IMR-90 (cell line): ENCODE results near the gene CNOT6. TPM values are rescaled to one million over a fixed set of nuclear protein-coding genes. Genes with fewer than 3 reads are reported as not detected.

Source experiments
- ATAC-seq: fragments of 200-7000 bp; cut with Tn5 transposase; 2 replicates; pipeline ENCODE4 v1.9.1; 2020; ENCODE audit warnings: low read depth, mild to moderate bottlenecking, moderate library complexity
- BruUV-seq: library from RNA; stranded (reverse); fragments of 400-500 nt; replicated peaks from 2 replicates; lab custom pipeline; 2021; lab: Mats Ljungman, UMichigan
- CTCF ChIA-PET: fragments of 300-600 bp; formaldehyde crosslinking; extraction: SDS; loops from one replicate; lab custom pipeline; 2021; ENCODE audit warnings: antibody characterized with exemption; lab: Yijun Ruan, JAX
- POLR2A ChIA-PET: fragments of 300-600 bp; sonication (Branson Sonifier 250); formaldehyde crosslinking; loops from one replicate; lab custom pipeline; 2022; ENCODE audit warnings: antibody characterized with exemption; ENCODE audit not compliant: unreplicated experiment; lab: Charles Lee
- DNase-seq: peaks from one replicate; pipeline ENCODE4 v3.0.0; 2013
- H2AFZ ChIP-seq: replicated peaks from 2 replicates; pipeline ENCODE3; 2013; ENCODE audit warnings: low read length, mild to moderate bottlenecking; ENCODE audit not compliant: poor library complexity
- H2AK5ac ChIP-seq: 2 replicates; pipeline ENCODE4 v1.6.1; 2013; ENCODE audit warnings: low read depth, low read length, inconsistent platforms
- H2AK9ac ChIP-seq: replicated peaks from 2 replicates; pipeline ENCODE3; 2013; ENCODE audit warnings: mild to moderate bottlenecking, low read depth, low read length, moderate library complexity; ENCODE audit not compliant: poor library complexity
- H2BK120ac ChIP-seq: 2 replicates; pipeline ENCODE4 v1.6.1; 2013; ENCODE audit warnings: low read depth, low read length, inconsistent platforms
- H2BK15ac ChIP-seq: 3 replicates; pipeline ENCODE4 v1.6.1; 2013; ENCODE audit warnings: low read depth, low read length, inconsistent platforms
- H2BK20ac ChIP-seq: 2 replicates; pipeline ENCODE4 v1.6.1; 2013; ENCODE audit warnings: low read depth, mild to moderate bottlenecking, inconsistent platforms, low read length, moderate library complexity
- H2BK5ac ChIP-seq: 2 replicates; pipeline ENCODE4 v1.6.1; 2013; ENCODE audit warnings: mild to moderate bottlenecking, low read depth, low read length, inconsistent platforms; ENCODE audit not compliant: poor library complexity, severe bottlenecking
- H3K14ac ChIP-seq: replicated peaks from 2 replicates; pipeline ENCODE4 v1.6.1; 2013; ENCODE audit warnings: low read depth, low read length, inconsistent platforms
- H3K18ac ChIP-seq: 2 replicates; pipeline ENCODE4 v1.6.1; 2013; ENCODE audit warnings: low read depth, low read length, control low read depth
- H3K23ac ChIP-seq: 2 replicates; pipeline ENCODE4 v1.6.1; 2013; ENCODE audit warnings: low read depth, low read length, inconsistent platforms
- H3K27ac ChIP-seq: 2 replicates; pipeline ENCODE4 v1.5.1; 2013; ENCODE audit warnings: mild to moderate bottlenecking, control low read depth, low read length; ENCODE audit not compliant: insufficient read depth
- H3K27me3 ChIP-seq: 2 replicates; pipeline ENCODE4 v1.6.1; 2013; ENCODE audit warnings: low read length; ENCODE audit not compliant: control insufficient read depth, insufficient read depth
- H3K36me3 ChIP-seq: 2 replicates; pipeline ENCODE4 v1.6.1; 2013; ENCODE audit warnings: low read length, mixed read lengths; ENCODE audit not compliant: control insufficient read depth, insufficient read depth
- H3K4ac ChIP-seq: 2 replicates; pipeline ENCODE4 v1.6.1; 2013; ENCODE audit warnings: low read depth, low read length, inconsistent platforms
- H3K4me1 ChIP-seq: 2 replicates; pipeline ENCODE4 v1.6.1; 2013; ENCODE audit warnings: low read length, mixed read lengths; ENCODE audit not compliant: control insufficient read depth, insufficient read depth
- H3K4me2 ChIP-seq: 2 replicates; pipeline ENCODE4 v1.6.1; 2013; ENCODE audit warnings: low read depth, mild to moderate bottlenecking, control low read depth, low read length, moderate library complexity
- H3K4me3 ChIP-seq: 2 replicates; pipeline ENCODE4 v1.5.1; 2013; ENCODE audit warnings: low read depth, mild to moderate bottlenecking, control low read depth, low read length, moderate library complexity; ENCODE audit not compliant: insufficient read depth
- H3K56ac ChIP-seq: 2 replicates; pipeline ENCODE4 v1.6.1; 2013; ENCODE audit warnings: low read length, inconsistent platforms; ENCODE audit not compliant: insufficient read depth; ENCODE audit errors: extremely low read depth
- H3K79me1 ChIP-seq, 2 experiments: 2 replicates each; pipeline ENCODE4 v1.6.1; 2013; ENCODE audit warnings: low read length in 2 of 2, inconsistent platforms in 1 of 2, low read depth in 1 of 2
- H3K9ac ChIP-seq: 2 replicates; pipeline ENCODE4 v1.6.1; 2013; ENCODE audit warnings: low read depth, low read length, control low read depth
- H3K9me1 ChIP-seq: 2 replicates; pipeline ENCODE4 v1.6.1; 2013; ENCODE audit warnings: low read length, inconsistent platforms; ENCODE audit not compliant: insufficient read depth
- H3K9me3 ChIP-seq: 2 replicates; pipeline ENCODE4 v1.6.1; 2013; ENCODE audit warnings: low read length; ENCODE audit not compliant: control insufficient read depth, insufficient read depth
- H4K20me1 ChIP-seq: 2 replicates; pipeline ENCODE4 v1.6.1; 2013; ENCODE audit warnings: low read length, inconsistent platforms; ENCODE audit not compliant: insufficient read depth
- H4K5ac ChIP-seq: 2 replicates; pipeline ENCODE4 v1.6.1; 2013; ENCODE audit warnings: mild to moderate bottlenecking, low read depth, low read length, control low read depth
- H4K8ac ChIP-seq, 2 experiments: 2 replicates each; pipeline ENCODE4 v1.6.1; 2013; ENCODE audit warnings: low read depth in 2 of 2, low read length in 2 of 2, control low read depth in 1 of 2, inconsistent platforms in 1 of 2
- H4K91ac ChIP-seq: 2 replicates; pipeline ENCODE4 v1.6.1; 2013; ENCODE audit warnings: low read depth, low read length, inconsistent platforms; ENCODE audit not compliant: insufficient read depth
- BHLHE40 ChIP-seq: fragments of 150-350 bp; IDR thresholded peaks from 2 replicates; pipeline ENCODE4 v1.6.1; 2016; ENCODE audit warnings: mild to moderate bottlenecking, low read depth, low read length
- CEBPB ChIP-seq: IDR thresholded peaks from 2 replicates; pipeline ENCODE4 v1.6.1; 2012; ENCODE audit warnings: low read depth, low read length, improper control_type of control experiment
- CHD1 ChIP-seq: IDR thresholded peaks from 2 replicates; pipeline ENCODE4 v1.6.1; 2012; ENCODE audit warnings: low read depth, low read length, improper control_type of control experiment
- FOS ChIP-seq: fragments of 150-350 bp; IDR thresholded peaks from 2 replicates; pipeline ENCODE4 v1.6.1; 2016; ENCODE audit warnings: low read depth, low read length
- MAFK ChIP-seq: IDR thresholded peaks from 2 replicates; pipeline ENCODE4 v1.6.1; 2012; ENCODE audit warnings: low read depth, low read length, improper control_type of control experiment
- MAZ ChIP-seq: IDR thresholded peaks from 2 replicates; pipeline ENCODE4 v1.6.1; 2012; ENCODE audit warnings: low read depth, mild to moderate bottlenecking, low read length, improper control_type of control experiment, moderate library complexity, borderline replicate concordance
- MXI1 ChIP-seq: IDR thresholded peaks from 2 replicates; pipeline ENCODE4 v1.6.1; 2012; ENCODE audit warnings: low read depth, mild to moderate bottlenecking, low read length, moderate library complexity, borderline replicate concordance
- NFE2L2 ChIP-seq: fragments of 150-350 bp; IDR thresholded peaks from 2 replicates; pipeline ENCODE4 v1.6.1; 2016; ENCODE audit warnings: low read depth, mild to moderate bottlenecking, low read length
- POLR2A ChIP-seq: IDR thresholded peaks from 2 replicates; pipeline ENCODE4 v1.6.1; 2012; ENCODE audit warnings: mild to moderate bottlenecking, low read depth, low read length
- RAD21 ChIP-seq: IDR thresholded peaks from 2 replicates; pipeline ENCODE4 v1.6.1; 2012; ENCODE audit warnings: low read length, improper control_type of control experiment
- RCOR1 ChIP-seq: IDR thresholded peaks from 2 replicates; pipeline ENCODE4 v1.6.1; 2012; ENCODE audit warnings: mild to moderate bottlenecking, low read length, improper control_type of control experiment; ENCODE audit not compliant: insufficient replicate concordance
- RFX5 ChIP-seq: IDR thresholded peaks from 2 replicates; pipeline ENCODE4 v1.8.0; 2012; ENCODE audit warnings: low read depth, mild to moderate bottlenecking, low read length, moderate library complexity
- SMC3 ChIP-seq: fragments of 150-350 bp; IDR thresholded peaks from 2 replicates; pipeline ENCODE4 v1.6.1; 2016; ENCODE audit warnings: low read depth, mild to moderate bottlenecking, antibody characterized with exemption, low read length, moderate library complexity
- WGBS, 2 experiments: methylation state at CpG; one replicate each; pipeline versions ENCODE4 v1.1.5 to v1.1.7; 2013; ENCODE audit warnings: missing lambda C conversion rate in 2 of 2; ENCODE audit not compliant: insufficient read length in 1 of 2; ENCODE audit errors: extremely low coverage in 2 of 2; 5-methylcytosine and 5-hydroxymethylcytosine counted together
- dilution Hi-C: fragments of 300-500 bp; cut with HindIII; formaldehyde crosslinking; loops from one replicate; pipeline ENCODE4 v1.14.3; 2018; ENCODE audit warnings: low sequenced_read_pairs; ENCODE audit not compliant: unreplicated experiment
- in situ Hi-C: fragments of 300-500 bp; cut with MboI; formaldehyde crosslinking; loops from 3 replicates; pipeline ENCODE4 v1.14.3; 2019; ENCODE audit warnings: low sequenced_read_pairs, inconsistent platforms, mixed read lengths
- intact Hi-C: fragments of 100-400 bp; cut with micrococcal nuclease; formaldehyde crosslinking; loops from 2 replicates; pipeline ENCODE4 v1.10.0; 2022
- polyA plus RNA-seq, 3 experiments: library from polyadenylated mRNA; depleted of rRNA; stranded (reverse); fragments of >200 nt; gene quantifications; 2 replicates each; pipeline ENCODE4 v1.2.3, GENCODE V29; 2012; ENCODE audit warnings: low replicate concordance in 1 of 3
- total RNA-seq: library from RNA; depleted of rRNA; stranded (reverse); fragments of >200 nt; gene quantifications from 2 replicates; pipeline ENCODE4 v1.2.3, GENCODE V29; 2012
- TF ChIP-seq, protein P1 (sequence below): conservative IDR thresholded peaks from 2 replicates; pipeline ENCODE4 v1.5.1; 2012; ENCODE audit warnings: mild to moderate bottlenecking, low read depth, low read length, improper control_type of control experiment
- TF ChIP-seq, protein P2 (sequence below): fragments of 150-350 bp; IDR thresholded peaks from 2 replicates; pipeline ENCODE4 v1.6.1; 2016; ENCODE audit warnings: low read depth, mild to moderate bottlenecking, low read length, moderate library complexity, borderline replicate concordance
- TF ChIP-seq, protein P3 (sequence below): fragments of 150-350 bp; IDR thresholded peaks from 2 replicates; pipeline ENCODE4 v1.6.1; 2017; ENCODE audit warnings: mild to moderate bottlenecking, antibody characterized with exemption, low read length, low read depth

The CNOT6 gene
- total and polyA plus RNA-seq, 2 of the 4 experiments (the other 2 are of a cell fraction): 9.7 to 10.8 TPM

DNA sequence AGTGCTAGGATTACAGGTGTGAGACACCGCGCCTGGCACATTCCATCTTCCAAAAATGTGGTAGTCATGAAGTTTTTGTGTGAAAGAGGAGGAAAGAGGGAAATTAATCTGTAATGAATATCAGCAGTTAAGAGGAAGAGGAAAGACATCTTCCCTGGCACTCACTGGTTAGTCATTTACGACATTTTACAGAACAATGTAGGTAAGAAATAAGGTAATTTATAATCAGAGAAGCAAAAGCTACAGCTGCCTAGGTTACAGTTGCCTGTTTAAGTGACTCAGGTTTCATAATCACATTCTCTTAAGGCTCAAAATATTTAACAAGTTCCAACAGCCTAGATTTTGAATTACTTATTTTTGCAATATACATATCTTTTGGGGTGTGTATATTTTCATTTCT lies 26.9 kb downstream of the CNOT6 start:
- CTCF ChIA-PET: interaction anchor here (1.2 kb wide), 1 partner anchor 9 kb away, joined by 3 read pairs; no protein-coding TSS in a partner anchor
- no peak overlapping the region for H4K91ac ChIP-seq
- in situ Hi-C loops (no loop called here), intact Hi-C loops (no loop called here), dilution Hi-C loops (no loop called here)
- H3K27me3 ChIP-seq: no peaks in the 10 kb centered on the region
- H2BK5ac ChIP-seq: no peak overlapping the region
- no peaks in the 10 kb centered on the region for H3K9me3 ChIP-seq
- H4K5ac ChIP-seq: no peak overlapping the region
- no peak overlapping the region for H3K9ac ChIP-seq
- H4K8ac ChIP-seq: no peak overlapping the region
- no peak overlapping the region for H3K56ac ChIP-seq
- no peaks in the 10 kb centered on the region for H3K36me3 ChIP-seq
- TF ChIP-seq, protein P1, sequence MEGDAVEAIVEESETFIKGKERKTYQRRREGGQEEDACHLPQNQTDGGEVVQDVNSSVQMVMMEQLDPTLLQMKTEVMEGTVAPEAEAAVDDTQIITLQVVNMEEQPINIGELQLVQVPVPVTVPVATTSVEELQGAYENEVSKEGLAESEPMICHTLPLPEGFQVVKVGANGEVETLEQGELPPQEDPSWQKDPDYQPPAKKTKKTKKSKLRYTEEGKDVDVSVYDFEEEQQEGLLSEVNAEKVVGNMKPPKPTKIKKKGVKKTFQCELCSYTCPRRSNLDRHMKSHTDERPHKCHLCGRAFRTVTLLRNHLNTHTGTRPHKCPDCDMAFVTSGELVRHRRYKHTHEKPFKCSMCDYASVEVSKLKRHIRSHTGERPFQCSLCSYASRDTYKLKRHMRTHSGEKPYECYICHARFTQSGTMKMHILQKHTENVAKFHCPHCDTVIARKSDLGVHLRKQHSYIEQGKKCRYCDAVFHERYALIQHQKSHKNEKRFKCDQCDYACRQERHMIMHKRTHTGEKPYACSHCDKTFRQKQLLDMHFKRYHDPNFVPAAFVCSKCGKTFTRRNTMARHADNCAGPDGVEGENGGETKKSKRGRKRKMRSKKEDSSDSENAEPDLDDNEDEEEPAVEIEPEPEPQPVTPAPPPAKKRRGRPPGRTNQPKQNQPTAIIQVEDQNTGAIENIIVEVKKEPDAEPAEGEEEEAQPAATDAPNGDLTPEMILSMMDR: no peak
- TF ChIP-seq MXI1 (no peak), NFE2L2 (no peak), POLR2A (no peak), RCOR1 (no peak), CHD1 (no peak), RAD21 (no peak), RFX5 (no peak), FOS (no peak), BHLHE40 (no peak), MAZ (no peak), SMC3 (no peak), MAFK (no peak), CEBPB (no peak)
- TF ChIP-seq, protein P2, sequence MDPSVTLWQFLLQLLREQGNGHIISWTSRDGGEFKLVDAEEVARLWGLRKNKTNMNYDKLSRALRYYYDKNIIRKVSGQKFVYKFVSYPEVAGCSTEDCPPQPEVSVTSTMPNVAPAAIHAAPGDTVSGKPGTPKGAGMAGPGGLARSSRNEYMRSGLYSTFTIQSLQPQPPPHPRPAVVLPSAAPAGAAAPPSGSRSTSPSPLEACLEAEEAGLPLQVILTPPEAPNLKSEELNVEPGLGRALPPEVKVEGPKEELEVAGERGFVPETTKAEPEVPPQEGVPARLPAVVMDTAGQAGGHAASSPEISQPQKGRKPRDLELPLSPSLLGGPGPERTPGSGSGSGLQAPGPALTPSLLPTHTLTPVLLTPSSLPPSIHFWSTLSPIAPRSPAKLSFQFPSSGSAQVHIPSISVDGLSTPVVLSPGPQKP: no peak
- TF ChIP-seq, protein P3, sequence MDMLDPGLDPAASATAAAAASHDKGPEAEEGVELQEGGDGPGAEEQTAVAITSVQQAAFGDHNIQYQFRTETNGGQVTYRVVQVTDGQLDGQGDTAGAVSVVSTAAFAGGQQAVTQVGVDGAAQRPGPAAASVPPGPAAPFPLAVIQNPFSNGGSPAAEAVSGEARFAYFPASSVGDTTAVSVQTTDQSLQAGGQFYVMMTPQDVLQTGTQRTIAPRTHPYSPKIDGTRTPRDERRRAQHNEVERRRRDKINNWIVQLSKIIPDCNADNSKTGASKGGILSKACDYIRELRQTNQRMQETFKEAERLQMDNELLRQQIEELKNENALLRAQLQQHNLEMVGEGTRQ: no peak
- no peak overlapping the region for H3K23ac ChIP-seq
- no peak overlapping the region for H3K4ac ChIP-seq
- no peak overlapping the region for H2AK9ac ChIP-seq
- no peak overlapping the region for H3K18ac ChIP-seq
- WGBS, 2 experiments: 100% methylated on average over 2 of the region's 3 CpGs; no CpG with 5 or more reads in 1 of the 2 experiments
- H4K20me1 ChIP-seq: peaks cover 58% of the 10 kb centered on the region
- BruUV-seq: no TSS peak
- no peak overlapping the region for H2BK120ac ChIP-seq
- H2AK5ac ChIP-seq: no peak overlapping the region
- no peak overlapping the region for H3K27ac ChIP-seq
- POLR2A ChIA-PET: interaction anchor here (1.0 kb wide), 1 partner anchor 11 kb away, joined by 5 read pairs; no protein-coding TSS in a partner anchor
- peaks cover 7% of the 10 kb centered on the region for H3K9me1 ChIP-seq
- no peak overlapping the region for H3K4me3 ChIP-seq
- DNase-seq (peak; percentile 12), ATAC-seq (no peak)
- no peak overlapping the region for H2AFZ ChIP-seq
- H3K4me1 ChIP-seq: peaks cover 14% of the 10 kb centered on the region
- no peak overlapping the region for H2BK15ac ChIP-seq
- no peak overlapping the region for H3K14ac ChIP-seq
- peaks cover 24 to 74% of the 10 kb centered on the region in 2 experiments for H3K79me1 ChIP-seq
- H3K4me2 ChIP-seq: no peak overlapping the region
- H2BK20ac ChIP-seq: no peak overlapping the region
